K562 (cell line): Measurements from ENCODE around the gene ZC3H10. TPM values are rescaled to one million over a fixed set of nuclear protein-coding genes. Genes with fewer than 3 reads are reported as not detected.
A peak's percentile ranks its signal among the peaks of the same experiment; 100 is the strongest.

ENCODE experiments used
- JUNB ChIP-seq: fragments of 450-650 bp; formaldehyde crosslinking; conservative IDR thresholded peaks from 2 replicates; pipeline ENCODE4 v1.4.0; 2020; ENCODE audit warnings: mild to moderate bottlenecking
- MEF2D ChIP-seq: conservative IDR thresholded peaks from 2 replicates; pipeline ENCODE4 v1.6.1; 2016; ENCODE audit warnings: low read depth, missing genetic modification characterization, missing compliant biosample characterization
- NFRKB ChIP-seq: fragments of 450-650 bp; IDR thresholded peaks from 2 replicates; pipeline ENCODE4 v1.6.1; 2016; ENCODE audit warnings: low read depth
- PPARD ChIP-seq: fragments of 250-450 bp; sonication (Bioruptor Pico); IDR thresholded peaks from 2 replicates; pipeline ENCODE4 v1.8.0; 2022; ENCODE audit warnings: inconsistent platforms, mild to moderate bottlenecking, moderate library complexity
- RAD51 ChIP-seq: fragments of 450-650 bp; IDR thresholded peaks from 2 replicates; pipeline ENCODE4 v1.7.1; 2016; ENCODE audit warnings: low read depth, mild to moderate bottlenecking, borderline replicate concordance
- RBM17 ChIP-seq: fragments of 200-400 bp; formaldehyde crosslinking; IDR thresholded peaks from 2 replicates; pipeline ENCODE4 v1.6.1; 2017; ENCODE audit warnings: low read depth, mild to moderate bottlenecking, low read length, borderline replicate concordance
- SRSF7 ChIP-seq: fragments of 200-400 bp; formaldehyde crosslinking; optimal IDR thresholded peaks from 2 replicates; pipeline ENCODE3; 2017; ENCODE audit warnings: mild to moderate bottlenecking, low read depth, low read length
- YBX1 ChIP-seq: fragments of 450-650 bp; IDR thresholded peaks from 2 replicates; pipeline ENCODE4 v1.7.1; 2016; ENCODE audit warnings: mild to moderate bottlenecking
- ZC3H4 ChIP-seq: sonication (generic); formaldehyde crosslinking; IDR thresholded peaks from 2 replicates; pipeline ENCODE4 v1.9.0; 2021; ENCODE audit warnings: missing genetic modification reagents, borderline replicate concordance
- ZNF347 ChIP-seq: fragments of 450-650 bp; formaldehyde crosslinking; IDR thresholded peaks from 2 replicates; pipeline ENCODE4 v1.4.0; 2020; ENCODE audit warnings: low read depth, mild to moderate bottlenecking, moderate library complexity
- polyA plus RNA-seq, 8 experiments: library from polyadenylated mRNA; depleted of rRNA in 4 of 8; stranded (reverse) in 5 of 8; unstranded in 3 of 8; fragments of >200 nt; fragmentation: Nextera tagmentation in 2 of 8; fragmentation: Illumina TruSeq in 1 of 8; extraction: Ambion mirVana in 2 of 8; extraction: Trizol in 1 of 8; gene quantifications; 2 replicates each; pipeline versions ENCODE4 v1.2.1 to v1.2.3, GENCODE V29; 2011 to 2014; ENCODE audit warnings: inconsistent platforms in 1 of 8, missing spikeins in 1 of 8
- total RNA-seq, 7 experiments: library from RNA; depleted of rRNA in 6 of 7; stranded (reverse); fragments of >200 nt in 6 of 7; fragmentation: Illumina TruSeq in 2 of 7; extraction: Trizol in 2 of 7; gene quantifications; 2 replicates each; pipeline versions ENCODE4 v1.2.1 to v1.2.3, GENCODE V29; 2011 to 2021; ENCODE audit warnings: low replicate concordance in 1 of 7
- TF ChIP-seq, protein P1 (sequence below): sonication (generic); formaldehyde crosslinking; IDR thresholded peaks from 2 replicates; pipeline ENCODE4 v1.8.1; 2023; ENCODE audit warnings: missing genetic modification reagents, mild to moderate bottlenecking, borderline replicate concordance
- TF ChIP-seq, protein P2 (sequence below): sonication (generic); formaldehyde crosslinking; IDR thresholded peaks from 2 replicates; pipeline ENCODE4 v1.8.0; 2023; ENCODE audit warnings: mild to moderate bottlenecking, missing genetic modification reagents
- TF ChIP-seq, protein P3 (sequence below): IDR thresholded peaks from 2 replicates; pipeline ENCODE4 v1.6.1; 2011; ENCODE audit warnings: borderline replicate concordance, low read depth, mild to moderate bottlenecking, moderate library complexity, low read length; ENCODE audit not compliant: insufficient read depth, poor library complexity, severe bottlenecking
- TF ChIP-seq, protein P4 (sequence below), 3 experiments: fragments of 200-800 bp in 1 of 3; sonication (Bioruptor generic) in 1 of 3; sonication (generic) in 1 of 3; formaldehyde crosslinking in 1 of 3; IDR thresholded peaks; 2 replicates each; pipeline versions ENCODE4 v1.6.1 to v1.8.0; 2016 to 2022; ENCODE audit warnings: mild to moderate bottlenecking in 2 of 3, missing compliant biosample characterization in 2 of 3, missing genetic modification characterization in 2 of 3, missing genetic modification reagents in 1 of 3
- TF ChIP-seq, protein P5 (sequence below): fragments of 200-800 bp; sonication (Bioruptor generic); IDR thresholded peaks from 2 replicates; pipeline ENCODE4 v1.6.1; 2017; ENCODE audit warnings: missing genetic modification characterization, missing compliant biosample characterization

ZC3H10 gene
- total and polyA plus RNA-seq, 9 of the 15 experiments (the other 6 are each of a cell fraction or from before 2014, with no cell fraction given) = 0.31 to 4.1 (median 1.6) TPM

DNA sequence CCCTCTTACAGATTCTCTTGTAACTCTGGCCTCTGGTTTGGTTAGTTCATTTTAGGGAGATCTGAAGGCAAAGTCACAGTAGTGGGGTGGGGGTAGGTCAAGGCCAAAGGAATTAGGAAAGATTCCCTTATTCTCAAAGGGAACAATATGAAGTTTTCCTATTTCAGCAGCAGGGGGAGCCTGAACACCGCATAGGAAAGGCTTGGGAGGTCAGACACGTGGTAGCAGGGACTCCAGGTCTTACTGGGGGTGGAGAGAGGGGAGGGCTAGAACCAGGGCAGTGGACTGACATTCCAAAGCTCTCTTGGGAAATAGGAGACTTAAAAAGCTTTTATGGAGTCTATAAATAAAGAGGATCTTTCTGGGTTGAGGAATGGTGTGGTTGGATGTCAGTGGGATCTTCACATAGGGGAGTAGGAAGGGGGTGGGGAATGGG lies 1.3 kb downstream of the ZC3H10 start (continued):
- TF ChIP-seq JUNB = no peak
- TF ChIP-seq, protein P1, sequence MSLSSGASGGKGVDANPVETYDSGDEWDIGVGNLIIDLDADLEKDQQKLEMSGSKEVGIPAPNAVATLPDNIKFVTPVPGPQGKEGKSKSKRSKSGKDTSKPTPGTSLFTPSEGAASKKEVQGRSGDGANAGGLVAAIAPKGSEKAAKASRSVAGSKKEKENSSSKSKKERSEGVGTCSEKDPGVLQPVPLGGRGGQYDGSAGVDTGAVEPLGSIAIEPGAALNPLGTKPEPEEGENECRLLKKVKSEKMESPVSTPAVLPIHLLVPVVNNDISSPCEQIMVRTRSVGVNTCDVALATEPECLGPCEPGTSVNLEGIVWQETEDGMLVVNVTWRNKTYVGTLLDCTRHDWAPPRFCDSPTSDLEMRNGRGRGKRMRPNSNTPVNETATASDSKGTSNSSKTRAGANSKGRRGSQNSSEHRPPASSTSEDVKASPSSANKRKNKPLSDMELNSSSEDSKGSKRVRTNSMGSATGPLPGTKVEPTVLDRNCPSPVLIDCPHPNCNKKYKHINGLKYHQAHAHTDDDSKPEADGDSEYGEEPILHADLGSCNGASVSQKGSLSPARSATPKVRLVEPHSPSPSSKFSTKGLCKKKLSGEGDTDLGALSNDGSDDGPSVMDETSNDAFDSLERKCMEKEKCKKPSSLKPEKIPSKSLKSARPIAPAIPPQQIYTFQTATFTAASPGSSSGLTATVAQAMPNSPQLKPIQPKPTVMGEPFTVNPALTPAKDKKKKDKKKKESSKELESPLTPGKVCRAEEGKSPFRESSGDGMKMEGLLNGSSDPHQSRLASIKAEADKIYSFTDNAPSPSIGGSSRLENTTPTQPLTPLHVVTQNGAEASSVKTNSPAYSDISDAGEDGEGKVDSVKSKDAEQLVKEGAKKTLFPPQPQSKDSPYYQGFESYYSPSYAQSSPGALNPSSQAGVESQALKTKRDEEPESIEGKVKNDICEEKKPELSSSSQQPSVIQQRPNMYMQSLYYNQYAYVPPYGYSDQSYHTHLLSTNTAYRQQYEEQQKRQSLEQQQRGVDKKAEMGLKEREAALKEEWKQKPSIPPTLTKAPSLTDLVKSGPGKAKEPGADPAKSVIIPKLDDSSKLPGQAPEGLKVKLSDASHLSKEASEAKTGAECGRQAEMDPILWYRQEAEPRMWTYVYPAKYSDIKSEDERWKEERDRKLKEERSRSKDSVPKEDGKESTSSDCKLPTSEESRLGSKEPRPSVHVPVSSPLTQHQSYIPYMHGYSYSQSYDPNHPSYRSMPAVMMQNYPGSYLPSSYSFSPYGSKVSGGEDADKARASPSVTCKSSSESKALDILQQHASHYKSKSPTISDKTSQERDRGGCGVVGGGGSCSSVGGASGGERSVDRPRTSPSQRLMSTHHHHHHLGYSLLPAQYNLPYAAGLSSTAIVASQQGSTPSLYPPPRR (CRISPR knock-in tag) = no peak
- no peak for TF ChIP-seq YBX1
- TF ChIP-seq ZC3H4 (CRISPR knock-in tag) = no peak
- TF ChIP-seq RBM17 = no peak
- TF ChIP-seq SRSF7 = no peak
- no peak; the same call in 1 of the 2 replicates for TF ChIP-seq NFRKB
- TF ChIP-seq, protein P2, sequence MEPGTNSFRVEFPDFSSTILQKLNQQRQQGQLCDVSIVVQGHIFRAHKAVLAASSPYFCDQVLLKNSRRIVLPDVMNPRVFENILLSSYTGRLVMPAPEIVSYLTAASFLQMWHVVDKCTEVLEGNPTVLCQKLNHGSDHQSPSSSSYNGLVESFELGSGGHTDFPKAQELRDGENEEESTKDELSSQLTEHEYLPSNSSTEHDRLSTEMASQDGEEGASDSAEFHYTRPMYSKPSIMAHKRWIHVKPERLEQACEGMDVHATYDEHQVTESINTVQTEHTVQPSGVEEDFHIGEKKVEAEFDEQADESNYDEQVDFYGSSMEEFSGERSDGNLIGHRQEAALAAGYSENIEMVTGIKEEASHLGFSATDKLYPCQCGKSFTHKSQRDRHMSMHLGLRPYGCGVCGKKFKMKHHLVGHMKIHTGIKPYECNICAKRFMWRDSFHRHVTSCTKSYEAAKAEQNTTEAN (CRISPR knock-in tag) = no peak
- TF ChIP-seq, protein P3, sequence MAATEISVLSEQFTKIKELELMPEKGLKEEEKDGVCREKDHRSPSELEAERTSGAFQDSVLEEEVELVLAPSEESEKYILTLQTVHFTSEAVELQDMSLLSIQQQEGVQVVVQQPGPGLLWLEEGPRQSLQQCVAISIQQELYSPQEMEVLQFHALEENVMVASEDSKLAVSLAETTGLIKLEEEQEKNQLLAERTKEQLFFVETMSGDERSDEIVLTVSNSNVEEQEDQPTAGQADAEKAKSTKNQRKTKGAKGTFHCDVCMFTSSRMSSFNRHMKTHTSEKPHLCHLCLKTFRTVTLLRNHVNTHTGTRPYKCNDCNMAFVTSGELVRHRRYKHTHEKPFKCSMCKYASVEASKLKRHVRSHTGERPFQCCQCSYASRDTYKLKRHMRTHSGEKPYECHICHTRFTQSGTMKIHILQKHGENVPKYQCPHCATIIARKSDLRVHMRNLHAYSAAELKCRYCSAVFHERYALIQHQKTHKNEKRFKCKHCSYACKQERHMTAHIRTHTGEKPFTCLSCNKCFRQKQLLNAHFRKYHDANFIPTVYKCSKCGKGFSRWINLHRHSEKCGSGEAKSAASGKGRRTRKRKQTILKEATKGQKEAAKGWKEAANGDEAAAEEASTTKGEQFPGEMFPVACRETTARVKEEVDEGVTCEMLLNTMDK = no peak
- no peak for TF ChIP-seq PPARD
- TF ChIP-seq, protein P4, sequence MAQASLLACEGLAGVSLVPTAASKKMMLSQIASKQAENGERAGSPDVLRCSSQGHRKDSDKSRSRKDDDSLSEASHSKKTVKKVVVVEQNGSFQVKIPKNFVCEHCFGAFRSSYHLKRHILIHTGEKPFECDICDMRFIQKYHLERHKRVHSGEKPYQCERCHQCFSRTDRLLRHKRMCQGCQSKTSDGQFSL (CRISPR knock-in tag; IDR thresholded peaks at IDR 0.05) = no peak
- TF ChIP-seq, protein P4 (tag; IDR thresholded peaks at IDR 0.05) = no peak
- peak; percentile 86 for TF ChIP-seq RAD51
- no peak for TF ChIP-seq ZNF347 (CRISPR knock-in tag)
- TF ChIP-seq MEF2D = no peak
- TF ChIP-seq, protein P5, sequence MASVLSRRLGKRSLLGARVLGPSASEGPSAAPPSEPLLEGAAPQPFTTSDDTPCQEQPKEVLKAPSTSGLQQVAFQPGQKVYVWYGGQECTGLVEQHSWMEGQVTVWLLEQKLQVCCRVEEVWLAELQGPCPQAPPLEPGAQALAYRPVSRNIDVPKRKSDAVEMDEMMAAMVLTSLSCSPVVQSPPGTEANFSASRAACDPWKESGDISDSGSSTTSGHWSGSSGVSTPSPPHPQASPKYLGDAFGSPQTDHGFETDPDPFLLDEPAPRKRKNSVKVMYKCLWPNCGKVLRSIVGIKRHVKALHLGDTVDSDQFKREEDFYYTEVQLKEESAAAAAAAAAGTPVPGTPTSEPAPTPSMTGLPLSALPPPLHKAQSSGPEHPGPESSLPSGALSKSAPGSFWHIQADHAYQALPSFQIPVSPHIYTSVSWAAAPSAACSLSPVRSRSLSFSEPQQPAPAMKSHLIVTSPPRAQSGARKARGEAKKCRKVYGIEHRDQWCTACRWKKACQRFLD (CRISPR knock-in tag) = no peak
